GM19025 (cell line): ENCODE data around the gene CAV3.

ENCODE experiments used
- ATAC-seq: cut with Tn5 transposase; IDR thresholded peaks from one replicate; pipeline ENCODE4 v1.9.1; 2021; ENCODE audit warnings: mild to moderate bottlenecking, low read depth, moderate library complexity; ENCODE audit not compliant: unreplicated experiment

Gene CAV3

GRCh38 chr3:8734137-8734878 is 706 bp downstream of the CAV3 start:
- ATAC-seq, result no peak

DNA sequence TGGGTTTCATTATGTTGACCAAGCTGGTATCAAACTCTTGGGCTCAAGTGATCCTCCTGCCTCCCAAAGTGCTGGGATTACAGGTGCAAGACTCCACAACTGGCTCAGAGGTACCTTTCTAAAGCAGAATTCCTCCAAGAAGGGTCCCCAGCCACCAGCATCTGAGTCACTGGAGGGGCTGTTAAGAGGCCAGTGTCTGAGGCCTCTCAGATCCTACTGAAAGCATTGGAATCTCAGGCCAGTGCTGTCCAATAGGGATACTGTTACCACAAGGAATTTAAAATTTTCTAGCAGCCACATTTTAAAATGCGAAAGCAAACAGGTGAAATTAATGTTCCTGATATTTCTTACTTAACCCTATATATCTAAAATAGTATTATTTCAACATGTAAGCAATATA is 1.3 kb downstream of the CAV3 start:
- no peak for ATAC-seq

DNA sequence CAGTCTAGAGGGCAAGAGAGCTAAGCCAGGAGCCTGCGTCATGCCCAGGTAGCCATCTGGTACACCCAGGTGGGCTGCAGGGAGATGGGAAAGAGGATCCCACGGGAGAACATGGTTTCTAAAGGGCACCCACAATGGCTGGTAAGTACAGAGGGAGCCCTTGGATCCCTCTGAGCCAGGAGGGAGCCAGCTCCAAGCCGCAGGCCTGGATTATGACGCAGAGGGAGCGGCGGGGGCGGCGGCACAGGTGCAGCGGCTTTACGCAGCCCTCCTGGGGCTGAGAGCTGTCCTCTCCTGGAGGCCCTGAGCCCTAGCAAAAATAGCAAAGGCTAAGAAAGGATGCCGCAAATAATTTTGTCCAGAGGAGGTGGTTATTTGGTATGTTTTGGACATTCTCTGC is 2.8 kb downstream of the CAV3 start:
- no peak for ATAC-seq

GRCh38 chr3:8737301-8737700 is 3.7 kb downstream of the CAV3 start:
- no peak for ATAC-seq

DNA sequence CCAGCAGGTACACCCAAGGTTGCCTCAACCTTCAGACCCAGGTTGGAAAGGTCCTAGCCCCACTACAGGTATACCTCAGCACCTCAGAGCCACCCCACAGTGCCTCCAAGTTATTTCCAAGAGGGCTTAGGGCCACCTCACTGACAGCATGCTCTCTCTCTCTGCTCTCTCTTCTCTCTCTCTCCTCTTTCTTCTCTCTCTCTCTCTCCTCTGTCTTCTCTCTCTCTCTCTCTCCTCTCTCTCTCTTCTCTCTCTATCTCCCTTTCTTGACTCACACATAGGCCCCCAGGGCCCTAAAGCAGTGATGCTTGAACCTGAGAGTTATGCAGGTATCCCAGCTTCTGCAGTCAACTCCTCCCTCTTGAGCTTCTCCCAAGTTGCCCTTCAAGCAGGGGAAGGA is 4.2 kb downstream of the CAV3 start:
- no peak for ATAC-seq

DNA sequence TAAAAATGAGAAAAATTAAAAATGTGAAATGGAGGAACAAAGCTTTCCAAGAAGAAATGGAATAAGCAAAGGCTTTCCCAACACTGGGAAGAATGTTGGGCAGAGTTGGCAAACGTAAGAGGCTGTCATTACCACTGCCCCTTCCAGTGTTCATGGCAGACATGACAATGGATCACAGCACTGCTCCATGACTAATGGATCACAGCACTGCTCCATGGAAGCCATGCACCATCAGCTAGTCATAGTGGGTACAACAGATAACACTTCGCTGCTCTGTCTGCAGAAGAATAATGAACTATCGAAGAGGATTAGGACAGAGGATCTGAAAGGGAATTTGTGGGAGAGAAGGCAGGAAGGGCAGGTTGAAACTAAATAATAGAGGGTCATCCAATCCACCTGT is 5.0 kb downstream of the CAV3 start:
- ATAC-seq, result no peak

DNA sequence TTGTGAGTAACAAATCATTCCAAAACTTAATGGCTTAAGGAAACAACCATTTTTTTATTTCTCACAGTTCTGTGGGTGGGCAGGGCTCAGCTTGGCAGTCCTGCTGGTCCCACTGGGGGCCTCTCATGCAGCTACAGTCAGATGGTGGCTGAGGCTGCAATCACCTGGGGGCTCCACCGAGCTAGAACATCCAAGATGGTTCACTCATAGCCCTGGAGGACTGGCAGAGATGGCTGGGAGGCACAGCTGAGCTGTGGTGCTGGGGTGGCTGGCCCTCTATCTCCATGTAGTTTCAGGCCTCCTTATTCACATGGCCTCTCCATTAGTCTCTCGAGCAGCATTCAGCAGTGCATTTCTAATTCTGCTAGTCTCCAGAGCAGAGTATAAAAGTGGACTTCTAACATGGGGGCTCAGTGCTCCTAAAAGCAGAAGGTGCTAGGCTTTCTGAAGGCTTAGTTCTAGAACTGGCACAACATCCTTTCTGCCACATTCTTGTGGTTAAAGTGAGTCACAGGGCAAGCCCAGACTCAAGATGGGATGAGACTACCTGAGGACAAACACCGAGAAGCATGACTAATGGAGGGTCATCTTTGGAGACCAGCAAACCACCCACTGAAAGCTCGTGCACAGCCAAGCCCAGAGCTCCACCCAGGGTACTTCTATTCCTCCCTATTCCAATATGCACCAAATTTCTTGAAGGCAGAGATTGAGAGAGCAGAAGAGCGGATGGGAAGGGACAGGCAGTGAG is 6.3 kb downstream of the CAV3 start:
- no peak for ATAC-seq

DNA sequence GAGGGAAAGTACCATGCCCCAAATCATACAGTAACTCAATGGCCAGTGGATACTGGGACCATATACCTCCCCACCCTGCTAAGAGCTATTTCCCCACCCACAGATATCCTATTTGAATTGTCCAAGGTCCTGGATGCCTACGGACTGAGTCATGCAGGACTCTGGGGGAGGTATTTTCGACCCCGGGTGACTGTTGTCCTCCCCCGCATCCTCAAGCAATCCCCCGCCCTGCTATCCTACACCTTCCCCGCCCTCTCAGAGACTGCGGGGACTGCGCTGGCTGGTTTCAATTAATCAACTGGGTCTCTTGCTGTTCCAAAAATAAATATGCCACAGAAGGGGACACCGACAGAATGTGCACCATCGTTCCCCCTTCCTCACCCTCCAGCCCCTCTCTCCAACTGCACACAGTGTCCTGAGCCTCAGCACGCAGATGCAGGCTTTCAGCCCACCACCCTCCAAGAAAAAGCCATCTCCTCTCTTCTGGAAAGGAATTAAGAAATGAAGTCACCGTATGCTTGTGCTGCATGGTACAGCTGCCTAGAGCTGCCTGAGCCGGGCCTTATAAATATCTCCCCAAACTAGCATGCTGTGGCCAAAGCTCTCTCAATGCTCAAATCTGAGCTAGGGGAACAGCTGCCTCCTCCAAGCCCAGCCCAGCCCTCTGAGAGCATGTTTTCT is 8.1 kb downstream of the CAV3 start:
- ATAC-seq, result no peak

GRCh38 chr3:8743021-8743601 is 9.5 kb downstream of the CAV3 start:
- no peak for ATAC-seq

DNA sequence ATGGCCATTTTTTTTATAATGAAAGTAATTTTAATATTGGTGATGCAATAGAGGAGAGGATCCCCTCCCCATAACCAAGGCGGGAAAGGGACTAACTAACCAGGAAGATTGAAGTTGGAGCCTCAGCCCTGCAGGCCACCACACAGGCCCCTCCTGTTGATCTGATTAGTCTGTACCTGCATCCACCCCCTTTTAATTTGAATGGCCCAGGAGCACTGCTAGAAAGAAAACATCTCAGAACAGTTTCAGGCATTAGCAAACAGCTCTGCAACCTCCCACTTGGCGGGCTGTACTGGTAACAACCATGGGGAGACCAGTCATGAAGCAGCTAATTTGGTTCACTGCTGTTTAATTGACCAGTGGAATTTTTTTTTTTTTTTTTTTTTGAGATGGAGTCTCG is 10.3 kb downstream of the CAV3 start:
- no peak for ATAC-seq

DNA sequence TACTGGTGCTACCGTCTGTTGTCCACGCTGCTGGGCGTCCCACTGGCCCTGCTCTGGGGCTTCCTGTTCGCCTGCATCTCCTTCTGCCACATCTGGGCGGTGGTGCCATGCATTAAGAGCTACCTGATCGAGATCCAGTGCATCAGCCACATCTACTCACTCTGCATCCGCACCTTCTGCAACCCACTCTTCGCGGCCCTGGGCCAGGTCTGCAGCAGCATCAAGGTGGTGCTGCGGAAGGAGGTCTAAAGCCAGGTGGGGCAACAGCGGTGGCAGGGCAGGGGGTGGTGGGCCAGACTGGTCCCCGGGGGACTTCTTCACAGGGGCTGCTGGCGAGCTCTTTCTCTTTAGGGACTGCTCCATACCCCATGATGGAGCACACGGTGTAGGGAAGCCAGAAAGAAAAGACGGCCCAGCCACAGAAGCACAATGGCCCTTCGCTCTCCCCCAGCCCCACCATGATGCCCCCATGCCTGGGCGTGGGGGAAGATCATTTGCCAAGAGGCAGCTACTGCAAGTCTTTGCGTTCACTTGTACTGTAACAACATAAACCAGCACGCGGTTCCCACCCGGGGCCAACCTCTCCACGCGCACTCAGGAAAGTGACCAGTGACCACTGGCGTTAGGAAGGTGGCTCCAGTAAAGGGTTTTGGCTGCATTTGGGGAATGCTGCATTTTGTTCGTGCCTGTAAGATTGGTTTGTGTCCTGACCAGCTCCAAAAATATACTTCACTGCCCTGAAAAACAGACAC is 12.2 kb downstream of the CAV3 start:
- no peak for ATAC-seq

DNA sequence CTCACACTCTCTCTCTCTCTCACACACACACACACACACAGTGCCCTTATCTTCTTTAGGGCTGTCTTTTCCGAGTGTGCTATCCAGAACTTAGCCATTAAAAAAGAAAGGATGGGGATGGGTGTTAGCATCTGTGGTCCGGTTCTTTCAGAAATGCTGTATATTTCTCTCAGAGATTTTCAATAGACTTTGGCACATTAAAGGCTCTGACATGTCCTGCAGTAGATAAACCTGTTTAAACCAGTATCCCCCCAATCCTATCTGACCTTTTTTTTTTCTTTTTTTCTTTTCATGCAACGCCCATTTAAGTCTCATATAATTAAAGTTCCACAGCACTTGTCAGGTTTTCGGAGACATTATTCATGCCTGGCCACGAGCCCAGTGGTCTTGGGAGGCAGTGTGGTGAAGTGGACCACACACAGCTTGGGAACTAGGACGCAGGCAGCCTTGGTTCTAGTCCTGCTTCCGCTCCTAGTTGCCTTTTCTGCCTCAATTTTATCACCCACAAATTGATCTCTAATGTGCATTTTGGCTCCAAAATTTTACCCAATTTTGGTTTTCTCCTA is 13.3 kb downstream of the CAV3 start:
- ATAC-seq, result no peak

GRCh38 chr3:8749316-8749715 is 15.7 kb downstream of the CAV3 start:
- ATAC-seq, result no peak

DNA sequence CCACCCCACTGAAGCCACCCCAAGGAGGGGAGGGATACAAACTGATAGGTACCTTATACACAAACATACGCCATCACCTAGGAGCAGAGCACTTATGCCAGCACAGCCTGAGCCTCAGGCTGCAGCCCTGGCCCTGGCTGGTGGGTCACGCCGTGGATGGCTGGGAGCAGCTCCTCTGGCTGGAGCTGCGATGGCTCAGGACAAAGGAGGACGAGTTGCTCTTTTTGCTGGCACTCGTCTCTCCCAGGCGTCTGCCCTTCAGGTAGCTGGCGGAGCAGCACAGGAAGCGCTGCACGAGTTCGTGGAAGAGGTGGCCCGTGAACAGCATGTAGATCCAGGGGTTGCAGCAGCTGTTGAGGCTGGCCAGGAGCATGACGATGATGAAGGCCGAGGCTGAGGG is 19.2 kb downstream of the CAV3 start:
- no peak for ATAC-seq

GRCh38 chr3:8755097-8755496 is 21.5 kb downstream of the CAV3 start:
- no peak for ATAC-seq

- no peak for ATAC-seq
These were observed 22.1 kb downstream of the CAV3 start for GRCh38 chr3:8755564-8756237.

DNA sequence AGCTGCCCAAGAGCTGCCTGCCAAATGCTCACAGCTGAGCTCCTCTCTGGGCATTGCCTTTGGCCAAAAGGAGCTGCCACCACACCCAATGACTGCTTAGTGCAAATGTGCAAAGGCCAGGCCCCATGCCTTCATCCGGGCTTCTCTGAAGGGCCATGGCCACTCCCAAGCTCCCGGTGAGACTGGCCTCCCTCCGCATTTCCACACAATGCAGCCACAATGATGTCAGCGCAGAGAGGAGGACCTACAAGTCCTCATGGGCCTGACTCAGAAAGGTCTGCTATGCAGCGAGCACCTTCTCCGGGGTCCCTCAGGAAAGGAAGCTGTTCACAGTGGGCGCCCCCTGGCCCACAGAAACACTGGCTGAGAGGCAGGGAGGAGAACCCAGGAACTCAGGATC is 23.1 kb downstream of the CAV3 start:
- ATAC-seq, result no peak

GRCh38 chr3:8757551-8758518 is 24.2 kb downstream of the CAV3 start:
- ATAC-seq, result no peak
